ENCODE measurements around the gene MFNG.
A peak's percentile ranks its signal among the peaks of the same experiment; 100 is the strongest.

Gene MFNG

GRCh38 chr22:37423283-37423682 is 62.9 kb downstream of the MFNG start:
- no peak for DNase-seq (ENCODE audit: low read depth)
- H3K4me3 ChIP-seq (ENCODE audit: low read depth, low read length) = no peak overlapping the region
- TF ChIP-seq MYC (IDR thresholded peaks at IDR 0.05; ENCODE audit: low read depth, low read length) (no peak), POLR2A (IDR thresholded peaks at IDR 0.05; ENCODE audit: extremely low read depth, insufficient read length) (no peak)
- TF ChIP-seq, protein P1, sequence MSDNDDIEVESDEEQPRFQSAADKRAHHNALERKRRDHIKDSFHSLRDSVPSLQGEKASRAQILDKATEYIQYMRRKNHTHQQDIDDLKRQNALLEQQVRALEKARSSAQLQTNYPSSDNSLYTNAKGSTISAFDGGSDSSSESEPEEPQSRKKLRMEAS (IDR thresholded peaks at IDR 0.05; ENCODE audit: low read depth, low read length) = no peak
- TF ChIP-seq, protein P2, sequence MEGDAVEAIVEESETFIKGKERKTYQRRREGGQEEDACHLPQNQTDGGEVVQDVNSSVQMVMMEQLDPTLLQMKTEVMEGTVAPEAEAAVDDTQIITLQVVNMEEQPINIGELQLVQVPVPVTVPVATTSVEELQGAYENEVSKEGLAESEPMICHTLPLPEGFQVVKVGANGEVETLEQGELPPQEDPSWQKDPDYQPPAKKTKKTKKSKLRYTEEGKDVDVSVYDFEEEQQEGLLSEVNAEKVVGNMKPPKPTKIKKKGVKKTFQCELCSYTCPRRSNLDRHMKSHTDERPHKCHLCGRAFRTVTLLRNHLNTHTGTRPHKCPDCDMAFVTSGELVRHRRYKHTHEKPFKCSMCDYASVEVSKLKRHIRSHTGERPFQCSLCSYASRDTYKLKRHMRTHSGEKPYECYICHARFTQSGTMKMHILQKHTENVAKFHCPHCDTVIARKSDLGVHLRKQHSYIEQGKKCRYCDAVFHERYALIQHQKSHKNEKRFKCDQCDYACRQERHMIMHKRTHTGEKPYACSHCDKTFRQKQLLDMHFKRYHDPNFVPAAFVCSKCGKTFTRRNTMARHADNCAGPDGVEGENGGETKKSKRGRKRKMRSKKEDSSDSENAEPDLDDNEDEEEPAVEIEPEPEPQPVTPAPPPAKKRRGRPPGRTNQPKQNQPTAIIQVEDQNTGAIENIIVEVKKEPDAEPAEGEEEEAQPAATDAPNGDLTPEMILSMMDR (IDR thresholded peaks at IDR 0.05; ENCODE audit: low read depth, low read length) = no peak

GRCh38 chr22:37421468-37421877 is 64.7 kb downstream of the MFNG start:
- TF ChIP-seq, protein P2 (IDR thresholded peaks at IDR 0.05; ENCODE audit: low read depth, low read length) = no peak
- TF ChIP-seq, protein P1 (IDR thresholded peaks at IDR 0.05; ENCODE audit: low read depth, low read length) = no peak
- TF ChIP-seq MYC (IDR thresholded peaks at IDR 0.05; ENCODE audit: low read depth, low read length) (no peak), POLR2A (IDR thresholded peaks at IDR 0.05; ENCODE audit: extremely low read depth, insufficient read length) (no peak)
- DNase-seq (ENCODE audit: low read depth) = no peak
- no peak overlapping the region for H3K4me3 ChIP-seq (ENCODE audit: low read depth, low read length)

GRCh38 chr22:37420686-37421467 is 65.3 kb downstream of the MFNG start:
- TF ChIP-seq, protein P1 (IDR thresholded peaks at IDR 0.05; ENCODE audit: low read depth, low read length) = no peak
- TF ChIP-seq MYC (IDR thresholded peaks at IDR 0.05; ENCODE audit: low read depth, low read length) = no peak
- TF ChIP-seq, protein P2 (IDR thresholded peaks at IDR 0.05; ENCODE audit: low read depth, low read length) = no peak
- DNase-seq (ENCODE audit: low read depth) = peak; percentile 40
- H3K4me3 ChIP-seq (ENCODE audit: low read depth, low read length) = no peak overlapping the region

GRCh38 chr22:37419969-37420685 is 66.1 kb downstream of the MFNG start:
- no peak overlapping the region for H3K4me3 ChIP-seq (ENCODE audit: low read depth, low read length)
- no peak for DNase-seq (ENCODE audit: low read depth)
- TF ChIP-seq MYC (IDR thresholded peaks at IDR 0.05; ENCODE audit: low read depth, low read length) (no peak), POLR2A (IDR thresholded peaks at IDR 0.05; ENCODE audit: extremely low read depth, insufficient read length) (no peak)
- TF ChIP-seq, protein P1 (IDR thresholded peaks at IDR 0.05; ENCODE audit: low read depth, low read length) = no peak
- TF ChIP-seq, protein P2 (IDR thresholded peaks at IDR 0.05; ENCODE audit: low read depth, low read length) = no peak

DNA sequence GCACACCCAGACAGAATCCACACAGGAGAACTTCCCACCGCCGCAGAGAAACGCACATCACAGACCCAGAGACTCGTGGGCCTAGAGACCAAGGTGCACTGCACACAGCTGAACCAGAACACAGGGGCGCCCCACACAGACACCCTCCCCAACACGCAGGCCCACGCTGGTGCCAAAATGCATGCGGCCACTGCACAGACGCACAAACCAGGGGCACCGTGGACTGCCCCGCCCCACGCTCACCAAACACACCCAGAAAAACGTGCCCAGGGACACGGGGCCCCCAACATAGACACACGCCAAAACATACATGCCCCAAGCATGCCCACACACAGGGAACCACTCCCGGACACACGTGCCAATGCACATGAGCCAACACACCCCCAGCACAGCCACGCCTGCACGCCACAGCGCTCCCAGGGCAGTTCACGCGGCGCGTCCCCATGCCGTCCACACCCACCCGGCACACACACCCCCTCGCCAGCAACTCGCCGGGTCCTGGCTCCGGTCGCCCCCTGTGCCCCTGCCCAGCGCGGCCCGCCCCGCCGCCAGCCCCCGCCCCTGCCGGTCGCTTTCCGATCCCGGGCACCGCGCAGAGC is 66.7 kb downstream of the MFNG start:
- no peak for DNase-seq (ENCODE audit: low read depth)
- H3K4me3 ChIP-seq (ENCODE audit: low read depth, low read length) = no peak overlapping the region
- TF ChIP-seq MYC (IDR thresholded peaks at IDR 0.05; ENCODE audit: low read depth, low read length) = no peak
- no peak for TF ChIP-seq POLR2A (IDR thresholded peaks at IDR 0.05; ENCODE audit: extremely low read depth, insufficient read length)
- TF ChIP-seq, protein P1 (IDR thresholded peaks at IDR 0.05; ENCODE audit: low read depth, low read length) = no peak
- TF ChIP-seq, protein P2 (IDR thresholded peaks at IDR 0.05; ENCODE audit: low read depth, low read length) = no peak

All from NB4 (cell line).